ENCODE data around the gene ASPG. TPM values are rescaled to one million over a fixed set of nuclear protein-coding genes. Genes with fewer than 3 reads are reported as not detected.

ASPG gene
- total RNA-seq, 2 experiments from 2014 or later = not detected

- no peak for DNase-seq
Observed at GRCh38 chr14:104131968-104132732, 46.6 kb downstream of the ASPG start.

GRCh38 chr14:104132981-104133380 lies 47.5 kb downstream of the ASPG start:
- POLR2A ChIA-PET = no interaction called here
- Mint-ChIP-seq H3K27ac (no peak overlapping the region), H3K9me3 (peaks cover 6% of the 10 kb centered on the region), H3K36me3 (peaks cover 2% of the 10 kb centered on the region), H3K27me3 (peaks cover 29% of the 10 kb centered on the region), H3K4me3 (no peak overlapping the region), H3K4me1 (no peaks in the 10 kb centered on the region)
- no peak for DNase-seq
- ATAC-seq (ENCODE audit: low read depth) = no peak

More at GRCh38 chr14:104131968-104132732, 46.6 kb downstream of the ASPG start:
- POLR2A ChIA-PET = no interaction called here
- ATAC-seq (ENCODE audit: low read depth) = no peak
- no peak overlapping the region for H3K27ac Mint-ChIP-seq
- peaks cover 6% of the 10 kb centered on the region for H3K9me3 Mint-ChIP-seq
- peaks cover 2% of the 10 kb centered on the region for H3K36me3 Mint-ChIP-seq
- no peak overlapping the region for H3K4me3 Mint-ChIP-seq
- H3K27me3 Mint-ChIP-seq = peaks cover 27% of the 10 kb centered on the region
- no peaks in the 10 kb centered on the region for H3K4me1 Mint-ChIP-seq

- H3K27me3 Mint-ChIP-seq = peaks cover 29% of the 10 kb centered on the region
- POLR2A ChIA-PET = no interaction called here
Observed at GRCh38 chr14:104133496-104133895, 48.0 kb downstream of the ASPG start.

GRCh38 chr14:104134061-104134965 lies 48.8 kb downstream of the ASPG start:
- DNase-seq (no peak), ATAC-seq (ENCODE audit: low read depth) (no peak)
- peaks cover 2% of the 10 kb centered on the region for H3K36me3 Mint-ChIP-seq
- no peak overlapping the region for H3K4me3 Mint-ChIP-seq
- no peak overlapping the region for H3K27ac Mint-ChIP-seq
- no peaks in the 10 kb centered on the region for H3K4me1 Mint-ChIP-seq
- H3K9me3 Mint-ChIP-seq = peaks cover 4% of the 10 kb centered on the region
- POLR2A ChIA-PET = no interaction called here
- H3K27me3 Mint-ChIP-seq = peaks cover 29% of the 10 kb centered on the region

More at GRCh38 chr14:104133496-104133895, 48.0 kb downstream of the ASPG start:
- Mint-ChIP-seq H3K9me3 (peaks cover 5% of the 10 kb centered on the region), H3K27ac (no peak overlapping the region), H3K4me3 (no peak overlapping the region), H3K4me1 (no peaks in the 10 kb centered on the region), H3K36me3 (peaks cover 2% of the 10 kb centered on the region)
- DNase-seq (no peak), ATAC-seq (ENCODE audit: low read depth) (no peak)

GRCh38 chr14:104135121-104135903 lies 49.8 kb downstream of the ASPG start:
- Mint-ChIP-seq H3K9me3 (no peaks in the 10 kb centered on the region), H3K27me3 (peaks cover 33% of the 10 kb centered on the region), H3K27ac (no peak overlapping the region), H3K36me3 (no peaks in the 10 kb centered on the region), H3K4me1 (no peaks in the 10 kb centered on the region), H3K4me3 (no peak overlapping the region)
- peak; percentile 33 for DNase-seq
- POLR2A ChIA-PET = no interaction called here
- ATAC-seq (ENCODE audit: low read depth) = no peak

GRCh38 chr14:104135904-104136471 lies 50.5 kb downstream of the ASPG start:
- H3K9me3 Mint-ChIP-seq = no peaks in the 10 kb centered on the region
- peak; percentile 41 for DNase-seq

GRCh38 chr14:104136472-104137296 lies 51.2 kb downstream of the ASPG start:
- Mint-ChIP-seq H3K4me1 (no peaks in the 10 kb centered on the region), H3K9me3 (no peaks in the 10 kb centered on the region), H3K27ac (no peak overlapping the region), H3K27me3 (peaks cover 34% of the 10 kb centered on the region), H3K4me3 (peak overlapping the region; percentile 30), H3K36me3 (no peaks in the 10 kb centered on the region)
- POLR2A ChIA-PET = no interaction called here
- ATAC-seq (ENCODE audit: low read depth) = no peak
- peak; percentile 39 for DNase-seq

More at GRCh38 chr14:104135904-104136471, 50.5 kb downstream of the ASPG start:
- H3K27ac Mint-ChIP-seq = no peak overlapping the region
- ATAC-seq (ENCODE audit: low read depth) = no peak
- H3K36me3 Mint-ChIP-seq = no peaks in the 10 kb centered on the region
- peaks cover 35% of the 10 kb centered on the region for H3K27me3 Mint-ChIP-seq
- no peaks in the 10 kb centered on the region for H3K4me1 Mint-ChIP-seq
- POLR2A ChIA-PET = no interaction called here
- no peak overlapping the region for H3K4me3 Mint-ChIP-seq

- Mint-ChIP-seq H3K36me3 (no peaks in the 10 kb centered on the region), H3K4me1 (no peaks in the 10 kb centered on the region), H3K9me3 (no peaks in the 10 kb centered on the region), H3K27ac (no peak overlapping the region), H3K4me3 (peak overlapping the region; percentile 42), H3K27me3 (peaks cover 34% of the 10 kb centered on the region)
- peak; percentile 75 for ATAC-seq (ENCODE audit: low read depth)
- DNase-seq = peak; percentile 83
- POLR2A ChIA-PET = no interaction called here
Observed at GRCh38 chr14:104137297-104138097, 52.0 kb downstream of the ASPG start.

- POLR2A ChIA-PET = no interaction called here
- H3K4me3 Mint-ChIP-seq = peak within 1 kb of the TSS; percentile 42
- no peaks in the 10 kb centered on the region for H3K9me3 Mint-ChIP-seq
- peak; percentile 25 for ATAC-seq (ENCODE audit: low read depth)
- peak; percentile 52 for DNase-seq
- H3K27me3 Mint-ChIP-seq = peaks cover 34% of the 10 kb centered on the region
- no peaks in the 10 kb centered on the region for H3K4me1 Mint-ChIP-seq
- H3K27ac Mint-ChIP-seq = no peak within 1 kb of the TSS
- H3K36me3 Mint-ChIP-seq = no peaks in the 10 kb centered on the region
Observed at GRCh38 chr14:104138098-104138717, 52.7 kb downstream of the ASPG start, which contains the start of gene KIF26A. Gene KIF26A (plus strand): TSS chr14:104138587. CDS start chr14:104138723, 136 bp downstream.

GRCh38 chr14:104138718-104139459 lies 53.4 kb downstream of the ASPG start:
- H3K27ac Mint-ChIP-seq = no peak overlapping the region
- H3K4me3 Mint-ChIP-seq = no peak overlapping the region
- H3K9me3 Mint-ChIP-seq = no peaks in the 10 kb centered on the region
- POLR2A ChIA-PET = no interaction called here
- no peaks in the 10 kb centered on the region for H3K4me1 Mint-ChIP-seq
- ATAC-seq (ENCODE audit: low read depth) (no peak), DNase-seq (peak; percentile 47)
- H3K27me3 Mint-ChIP-seq = peaks cover 30% of the 10 kb centered on the region
- no peaks in the 10 kb centered on the region for H3K36me3 Mint-ChIP-seq
